Activated naive CD8-positive, alpha-beta T cell treated with anti-CD3 and anti-CD28 coated beads, Interleukin-2, amount 10 ng/mL, durations not matched to agents 7 days and 5 days (primary cell): ENCODE results near the gene RERE. TPM values are rescaled to one million over a fixed set of nuclear protein-coding genes. Genes with fewer than 3 reads are reported as not detected.
"Not testable (repeated sequence)": the region's sequence is repeated elsewhere in the genome, so short reads cannot be mapped to it uniquely, and the experiment has no call there.

Experiments
- ATAC-seq: fragments of 150-1000 bp; cut with Tn5 transposase; one replicate; pipeline ENCODE4 v1.10.0; 2021; ENCODE audit warnings: low read depth, moderate library complexity
- POLR2A ChIA-PET: fragments of 350-600 bp; sonication (Branson Sonifier 250); formaldehyde crosslinking; loops from one replicate; lab custom pipeline; 2021; ENCODE audit warnings: antibody characterized with exemption; lab: Charles Lee
- DNase-seq: peaks from one replicate; pipeline ENCODE4 v3.0.0; 2021
- H3K27ac Mint-ChIP-seq: one replicate; pipeline ENCODE4 v1.8.0; 2022; ENCODE audit warnings: mild to moderate bottlenecking, mixed read lengths
- H3K27me3 Mint-ChIP-seq: one replicate; pipeline ENCODE4 v1.8.0; 2022; ENCODE audit warnings: mild to moderate bottlenecking, moderate library complexity, mixed read lengths
- H3K36me3 Mint-ChIP-seq: one replicate; pipeline ENCODE4 v1.8.0; 2021; ENCODE audit warnings: mild to moderate bottlenecking, mixed read lengths
- H3K4me1 Mint-ChIP-seq: one replicate; pipeline ENCODE4 v1.8.0; 2021; ENCODE audit warnings: mixed read lengths
- H3K4me3 Mint-ChIP-seq: one replicate; pipeline ENCODE4 v1.8.0; 2022; ENCODE audit warnings: mild to moderate bottlenecking, moderate library complexity, mixed read lengths
- H3K9me3 Mint-ChIP-seq: one replicate; pipeline ENCODE4 v1.8.0; 2021; ENCODE audit warnings: mixed read lengths
- total RNA-seq, 2 experiments: library from RNA; stranded (reverse); gene quantifications; one replicate each; pipeline ENCODE4 v1.2.3, GENCODE V29; 2021

The RERE gene
- total RNA-seq, 2 experiments from 2014 or later, result 64.4 to 68.7 TPM

GRCh38 chr1:8830732-8831131 is 13.3 kb upstream of the RERE start:
- H3K4me1 Mint-ChIP-seq, H3K36me3 Mint-ChIP-seq, H3K9me3 Mint-ChIP-seq, H3K27ac Mint-ChIP-seq, DNase-seq, H3K27me3 Mint-ChIP-seq, ATAC-seq, H3K4me3 Mint-ChIP-seq: not testable (repeated sequence)
- POLR2A ChIA-PET, result interaction anchor here (0.7 kb wide), 1 partner anchor 301 kb away, joined by 4 read pairs; no protein-coding TSS in a partner anchor

- POLR2A ChIA-PET, result no interaction called here
- H3K4me1 Mint-ChIP-seq, result peaks cover 9% of the 10 kb centered on the region
- H3K36me3 Mint-ChIP-seq, result no peaks in the 10 kb centered on the region
- no peaks in the 10 kb centered on the region for H3K9me3 Mint-ChIP-seq
- ATAC-seq (no peak), DNase-seq (no peak)
- H3K27me3 Mint-ChIP-seq, result peaks cover 13% of the 10 kb centered on the region
- no peak overlapping the region for H3K4me3 Mint-ChIP-seq
- no peak overlapping the region for H3K27ac Mint-ChIP-seq
These were observed 8.6 kb upstream of the RERE start for GRCh38 chr1:8825985-8826481.

- H3K4me1 Mint-ChIP-seq, result peaks cover 1% of the 10 kb centered on the region
- H3K9me3 Mint-ChIP-seq, result no peaks in the 10 kb centered on the region
- no peak overlapping the region for H3K27ac Mint-ChIP-seq
- DNase-seq (no peak), ATAC-seq (no peak)
- H3K27me3 Mint-ChIP-seq, result peaks cover 27% of the 10 kb centered on the region
- H3K4me3 Mint-ChIP-seq, result no peak overlapping the region
- H3K36me3 Mint-ChIP-seq, result no peaks in the 10 kb centered on the region
- POLR2A ChIA-PET, result no interaction called here
These were observed 5.8 kb upstream of the RERE start for GRCh38 chr1:8823295-8823664.

GRCh38 chr1:8822373-8823294 is 5.2 kb upstream of the RERE start:
- POLR2A ChIA-PET, result interaction anchor here (1.2 kb wide), 1 partner anchor 35 kb away, joined by 3 read pairs; no protein-coding TSS in a partner anchor
- Mint-ChIP-seq H3K36me3 (no peaks in the 10 kb centered on the region), H3K27ac (no peak overlapping the region), H3K4me3 (no peak overlapping the region), H3K9me3 (no peaks in the 10 kb centered on the region), H3K4me1 (peaks cover 4% of the 10 kb centered on the region), H3K27me3 (peaks cover 23% of the 10 kb centered on the region)
- DNase-seq (no peak), ATAC-seq (no peak)

- H3K9me3 Mint-ChIP-seq, result no peaks in the 10 kb centered on the region
- no peaks in the 10 kb centered on the region for H3K36me3 Mint-ChIP-seq
- H3K4me3 Mint-ChIP-seq, result no peak overlapping the region
- peaks cover 11% of the 10 kb centered on the region for H3K4me1 Mint-ChIP-seq
- no peak for DNase-seq
- H3K27ac Mint-ChIP-seq, result no peak overlapping the region
- POLR2A ChIA-PET, result interaction anchor here (1.2 kb wide), 1 partner anchor 37 kb away, joined by 3 read pairs; no protein-coding TSS in a partner anchor
- no peak for ATAC-seq
- peaks cover 23% of the 10 kb centered on the region for H3K27me3 Mint-ChIP-seq
These were observed 3.6 kb upstream of the RERE start for GRCh38 chr1:8821084-8821483.

GRCh38 chr1:8818789-8819188 is 1.3 kb upstream of the RERE start:
- ATAC-seq, H3K36me3 Mint-ChIP-seq, H3K27ac Mint-ChIP-seq, H3K9me3 Mint-ChIP-seq, DNase-seq, H3K4me3 Mint-ChIP-seq, POLR2A ChIA-PET: not testable (repeated sequence)
- Mint-ChIP-seq H3K27me3 (peaks cover 21% of the 10 kb centered on the region), H3K4me1 (peaks cover 27% of the 10 kb centered on the region)

GRCh38 chr1:8818325-8818775 is 910 bp upstream of the RERE start:
- peaks cover 27% of the 10 kb centered on the region for H3K4me1 Mint-ChIP-seq
- DNase-seq, result no peak

GRCh38 chr1:8816831-8817411 is 519 bp downstream of the RERE start:
- no peaks in the 10 kb centered on the region for H3K9me3 Mint-ChIP-seq
- POLR2A ChIA-PET, result interaction anchor here (0.6 to 1.6 kb wide), 7 partner anchors 28 to 1072 kb away, joined by 3 to 6 read pairs (median 4); no protein-coding TSS in a partner anchor
- peak overlapping the region; percentile 90 for H3K4me3 Mint-ChIP-seq
- peak overlapping the region; percentile 88 for H3K27ac Mint-ChIP-seq
- peaks cover 29% of the 10 kb centered on the region for H3K4me1 Mint-ChIP-seq
- no peaks in the 10 kb centered on the region for H3K36me3 Mint-ChIP-seq
- peak; percentile 24 for ATAC-seq
- peak; percentile 57 for DNase-seq
- peaks cover 17% of the 10 kb centered on the region for H3K27me3 Mint-ChIP-seq

More at GRCh38 chr1:8818325-8818775, 910 bp upstream of the RERE start:
- POLR2A ChIA-PET, result no interaction called here
- H3K4me3 Mint-ChIP-seq, result peak overlapping the region; percentile 91
- peaks cover 21% of the 10 kb centered on the region for H3K27me3 Mint-ChIP-seq
- H3K27ac Mint-ChIP-seq, result peak overlapping the region; percentile 85
- no peaks in the 10 kb centered on the region for H3K36me3 Mint-ChIP-seq
- H3K9me3 Mint-ChIP-seq, result no peaks in the 10 kb centered on the region
- no peak for ATAC-seq

- no peak for DNase-seq
- POLR2A ChIA-PET, result interaction anchor here (1.6 kb wide), 1 partner anchor 32 kb away, joined by 6 read pairs; no protein-coding TSS in a partner anchor
- peak overlapping the region; percentile 90 for H3K4me3 Mint-ChIP-seq
- peaks cover 15% of the 10 kb centered on the region for H3K27me3 Mint-ChIP-seq
- H3K36me3 Mint-ChIP-seq, result no peaks in the 10 kb centered on the region
- H3K9me3 Mint-ChIP-seq, result no peaks in the 10 kb centered on the region
- peak overlapping the region; percentile 88 for H3K27ac Mint-ChIP-seq
- no peak for ATAC-seq
- peaks cover 29% of the 10 kb centered on the region for H3K4me1 Mint-ChIP-seq
These were observed 1.2 kb downstream of the RERE start for GRCh38 chr1:8816264-8816663.

GRCh38 chr1:8815582-8816151 is 1.8 kb downstream of the RERE start:
- Mint-ChIP-seq H3K27me3 (peaks cover 14% of the 10 kb centered on the region), H3K4me3 (peak overlapping the region; percentile 90), H3K4me1 (peaks cover 29% of the 10 kb centered on the region), H3K36me3 (no peaks in the 10 kb centered on the region), H3K9me3 (no peaks in the 10 kb centered on the region), H3K27ac (peak overlapping the region; percentile 21)
- ATAC-seq, result no peak
- POLR2A ChIA-PET, result no interaction called here
- no peak for DNase-seq

GRCh38 chr1:8814865-8815264 is 2.6 kb downstream of the RERE start:
- POLR2A ChIA-PET, result no interaction called here
- H3K36me3 Mint-ChIP-seq, result no peaks in the 10 kb centered on the region
- ATAC-seq (no peak), DNase-seq (no peak)
- H3K27me3 Mint-ChIP-seq, result peaks cover 8% of the 10 kb centered on the region
- H3K4me3 Mint-ChIP-seq, result no peak overlapping the region
- no peak overlapping the region for H3K27ac Mint-ChIP-seq
- no peaks in the 10 kb centered on the region for H3K9me3 Mint-ChIP-seq
- peaks cover 29% of the 10 kb centered on the region for H3K4me1 Mint-ChIP-seq

- no peaks in the 10 kb centered on the region for H3K9me3 Mint-ChIP-seq
- POLR2A ChIA-PET, result interaction anchor here (0.7 kb wide), 1 partner anchor 59 kb away, joined by 4 read pairs; no protein-coding TSS in a partner anchor
- ATAC-seq (no peak), DNase-seq (no peak)
- peaks cover 29% of the 10 kb centered on the region for H3K4me1 Mint-ChIP-seq
- no peak overlapping the region for H3K27ac Mint-ChIP-seq
- H3K4me3 Mint-ChIP-seq, result no peak overlapping the region
- no peaks in the 10 kb centered on the region for H3K27me3 Mint-ChIP-seq
- no peaks in the 10 kb centered on the region for H3K36me3 Mint-ChIP-seq
These were observed 3.4 kb downstream of the RERE start for GRCh38 chr1:8813991-8814390.
